ENCODE measurements around the gene GAB3.

The GAB3 gene

GRCh38 chrX:154715825-154716224 is 35.1 kb downstream of the GAB3 start:
- DNase-seq (ENCODE audit: low read depth), result no peak
- TF ChIP-seq, protein P1, sequence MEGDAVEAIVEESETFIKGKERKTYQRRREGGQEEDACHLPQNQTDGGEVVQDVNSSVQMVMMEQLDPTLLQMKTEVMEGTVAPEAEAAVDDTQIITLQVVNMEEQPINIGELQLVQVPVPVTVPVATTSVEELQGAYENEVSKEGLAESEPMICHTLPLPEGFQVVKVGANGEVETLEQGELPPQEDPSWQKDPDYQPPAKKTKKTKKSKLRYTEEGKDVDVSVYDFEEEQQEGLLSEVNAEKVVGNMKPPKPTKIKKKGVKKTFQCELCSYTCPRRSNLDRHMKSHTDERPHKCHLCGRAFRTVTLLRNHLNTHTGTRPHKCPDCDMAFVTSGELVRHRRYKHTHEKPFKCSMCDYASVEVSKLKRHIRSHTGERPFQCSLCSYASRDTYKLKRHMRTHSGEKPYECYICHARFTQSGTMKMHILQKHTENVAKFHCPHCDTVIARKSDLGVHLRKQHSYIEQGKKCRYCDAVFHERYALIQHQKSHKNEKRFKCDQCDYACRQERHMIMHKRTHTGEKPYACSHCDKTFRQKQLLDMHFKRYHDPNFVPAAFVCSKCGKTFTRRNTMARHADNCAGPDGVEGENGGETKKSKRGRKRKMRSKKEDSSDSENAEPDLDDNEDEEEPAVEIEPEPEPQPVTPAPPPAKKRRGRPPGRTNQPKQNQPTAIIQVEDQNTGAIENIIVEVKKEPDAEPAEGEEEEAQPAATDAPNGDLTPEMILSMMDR (IDR thresholded peaks at IDR 0.05; ENCODE audit: low read depth, low read length, missing control alignments), result no peak
- in situ Hi-C loops (cut with HindIII; ENCODE audit: low sequenced_read_pairs), result no loop called here
- H3K4me3 ChIP-seq (ENCODE audit: low read depth, low read length), result no peak overlapping the region

- in situ Hi-C loops (cut with HindIII; ENCODE audit: low sequenced_read_pairs), result no loop called here
- no peak for DNase-seq (ENCODE audit: low read depth)
- TF ChIP-seq, protein P1 (IDR thresholded peaks at IDR 0.05; ENCODE audit: low read depth, low read length, missing control alignments), result peak; percentile 76
- no peak overlapping the region for H3K4me3 ChIP-seq (ENCODE audit: low read depth, low read length)
Measured at GRCh38 chrX:154714925-154715324, 36.0 kb downstream of the GAB3 start.

DNA sequence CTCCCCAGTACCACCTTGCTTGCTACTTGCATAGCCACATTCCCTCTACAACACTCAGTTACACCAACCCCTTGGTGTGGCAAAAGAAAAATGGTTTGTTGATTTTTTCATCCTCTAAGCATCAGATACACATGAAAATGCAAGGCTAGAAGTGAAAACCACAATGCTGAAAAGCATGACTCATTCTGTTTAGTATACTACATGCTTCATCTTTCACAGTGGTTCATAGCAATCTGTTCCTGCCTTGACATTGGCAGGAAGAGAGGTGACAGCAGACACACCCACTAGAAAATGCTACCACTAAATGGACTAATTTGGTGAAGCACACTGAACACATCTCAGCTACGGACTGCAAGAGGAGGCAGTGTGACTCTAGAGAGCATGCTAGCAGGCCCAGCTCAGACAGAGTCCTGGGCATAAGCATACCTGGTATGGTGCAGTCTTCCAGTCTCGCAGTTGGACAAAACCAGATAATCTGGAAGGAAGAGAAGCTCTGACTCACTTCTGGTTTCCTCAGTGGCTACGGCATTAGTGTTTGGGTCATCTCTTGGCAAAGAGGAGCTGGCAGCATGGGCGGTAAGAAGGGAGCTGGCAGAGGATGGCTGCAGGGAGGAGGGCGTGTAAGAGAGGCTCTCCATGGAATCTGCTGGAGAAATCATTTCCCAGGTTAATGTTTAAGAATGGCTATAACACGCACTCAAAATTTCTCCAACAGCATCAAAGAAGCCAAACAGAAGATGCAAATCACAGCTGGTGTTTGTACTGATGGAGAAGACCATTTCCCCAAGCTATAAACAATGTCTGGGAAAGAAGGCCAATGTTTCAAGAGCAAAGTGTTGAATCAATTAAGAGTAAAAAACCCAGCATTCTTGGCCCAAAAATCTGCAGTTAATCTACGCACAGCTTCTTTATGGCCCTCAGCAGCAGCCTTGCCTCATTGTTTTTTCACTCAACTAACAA is 37.8 kb downstream of the GAB3 start:
- in situ Hi-C loops (cut with HindIII; ENCODE audit: low sequenced_read_pairs), result no loop called here
- TF ChIP-seq, protein P1 (IDR thresholded peaks at IDR 0.05; ENCODE audit: low read depth, low read length, missing control alignments), result no peak
- peak; percentile 57 for DNase-seq (ENCODE audit: low read depth)
- H3K4me3 ChIP-seq (ENCODE audit: low read depth, low read length), result no peak overlapping the region

DNA sequence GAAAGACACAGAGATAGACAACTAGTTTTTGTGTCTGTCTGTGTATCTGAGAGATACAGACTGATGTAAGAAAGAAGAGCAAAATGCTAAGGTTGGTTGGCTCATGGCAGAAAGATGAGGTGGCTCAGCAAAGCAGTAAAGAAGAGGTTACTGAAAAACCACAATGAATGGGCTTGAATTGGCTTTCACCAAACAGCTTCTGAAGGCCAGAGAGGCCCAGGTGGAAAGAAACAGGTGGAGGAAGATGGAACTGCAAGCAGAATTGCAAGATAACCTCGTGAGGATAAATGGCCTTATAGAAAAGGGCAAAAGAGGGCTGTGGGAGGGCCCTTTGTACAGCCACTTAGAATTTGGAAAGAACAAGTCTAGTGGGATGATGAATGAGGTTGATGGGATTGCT is 39.6 kb downstream of the GAB3 start:
- in situ Hi-C loops (cut with HindIII; ENCODE audit: low sequenced_read_pairs), result no loop called here
- TF ChIP-seq, protein P1 (IDR thresholded peaks at IDR 0.05; ENCODE audit: low read depth, low read length, missing control alignments), result no peak
- DNase-seq (ENCODE audit: low read depth), result no peak
- no peak overlapping the region for H3K4me3 ChIP-seq (ENCODE audit: low read depth, low read length)

- TF ChIP-seq, protein P1 (IDR thresholded peaks at IDR 0.05; ENCODE audit: low read depth, low read length, missing control alignments), result no peak
- no peak overlapping the region for H3K4me3 ChIP-seq (ENCODE audit: low read depth, low read length)
- in situ Hi-C loops (cut with HindIII; ENCODE audit: low sequenced_read_pairs), result no loop called here
- no peak for DNase-seq (ENCODE audit: low read depth)
Measured at GRCh38 chrX:154710309-154710708, 40.6 kb downstream of the GAB3 start.

DNA sequence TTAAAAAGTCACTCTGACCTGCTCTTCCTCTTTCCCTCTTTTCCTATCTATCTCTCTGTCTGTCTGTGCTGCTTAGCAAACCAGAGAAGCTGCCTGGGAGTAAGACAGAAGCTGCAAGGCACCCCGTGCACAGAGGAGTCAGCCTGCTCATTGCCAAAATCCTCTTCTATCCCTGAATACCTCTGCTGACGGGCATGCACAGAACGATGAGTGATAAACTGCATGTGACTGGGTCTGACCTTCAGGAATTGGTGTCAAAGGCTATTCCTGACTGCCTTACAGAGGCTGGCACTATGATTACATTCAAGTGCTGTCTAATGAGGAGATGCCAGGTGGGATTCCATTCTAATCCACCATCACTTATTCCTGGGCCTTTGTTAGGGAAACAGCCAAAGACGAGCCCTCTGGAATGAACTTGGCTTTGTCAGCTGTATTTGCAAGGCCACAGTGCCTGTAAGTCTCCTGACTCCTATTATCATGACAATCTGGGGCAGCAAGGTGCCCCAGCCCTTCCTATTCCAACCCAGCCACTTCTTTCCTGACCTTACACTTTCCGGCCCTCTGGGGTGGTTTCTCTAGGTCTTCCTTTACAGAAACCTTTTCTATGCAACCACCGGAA is 52.1 kb downstream of the GAB3 start:
- in situ Hi-C loops (cut with HindIII; ENCODE audit: low sequenced_read_pairs), result no loop called here
- no peak for DNase-seq (ENCODE audit: low read depth)
- TF ChIP-seq, protein P1 (IDR thresholded peaks at IDR 0.05; ENCODE audit: low read depth, low read length, missing control alignments), result no peak
- H3K4me3 ChIP-seq (ENCODE audit: low read depth, low read length), result no peak overlapping the region

Measured in astrocyte of the cerebellum (primary cell).